GM18499 (cell line): ENCODE data around the gene SYT12.

Experiments used
- ATAC-seq: cut with Tn5 transposase; IDR thresholded peaks from one replicate; pipeline ENCODE4 v1.9.1; 2021; ENCODE audit warnings: moderate number of reproducible peaks; ENCODE audit not compliant: insufficient read depth, unreplicated experiment

SYT12 gene

DNA sequence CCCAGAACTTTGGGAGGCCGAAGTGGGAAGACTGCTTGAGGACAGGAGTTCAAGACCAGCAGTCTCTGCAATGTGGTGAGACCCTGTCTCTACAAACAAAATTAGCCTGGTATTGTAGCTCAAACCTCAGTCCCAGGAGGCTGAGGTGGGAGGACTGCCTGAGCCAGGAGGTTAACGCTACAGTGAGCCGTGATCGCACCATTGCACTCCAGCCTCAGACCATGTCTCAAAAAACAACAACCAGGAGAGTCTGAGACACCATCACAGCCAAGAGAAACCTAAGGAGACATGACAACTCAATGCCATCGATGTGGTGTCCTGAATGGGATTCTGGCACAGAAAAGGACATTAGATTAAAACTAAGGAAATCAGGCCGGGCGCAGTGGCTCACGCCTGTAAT lies 67.8 kb downstream of the SYT12 start:
- no peak for ATAC-seq

DNA sequence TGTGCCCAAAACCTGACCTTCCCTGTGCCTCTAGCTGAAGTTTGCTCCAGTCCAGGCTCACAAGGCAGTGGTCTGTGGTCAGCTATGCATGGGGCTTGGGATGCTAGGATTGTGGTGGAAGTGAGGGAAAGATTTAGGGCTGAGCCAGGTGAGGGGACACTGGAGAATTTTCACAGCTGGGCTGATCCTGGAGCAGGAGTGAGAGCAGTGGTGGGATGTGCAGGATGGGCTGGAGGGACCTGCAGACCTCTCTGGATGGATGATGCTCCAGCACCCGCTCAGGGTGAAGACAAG lies 72.2 kb downstream of the SYT12 start:
- no peak for ATAC-seq

DNA sequence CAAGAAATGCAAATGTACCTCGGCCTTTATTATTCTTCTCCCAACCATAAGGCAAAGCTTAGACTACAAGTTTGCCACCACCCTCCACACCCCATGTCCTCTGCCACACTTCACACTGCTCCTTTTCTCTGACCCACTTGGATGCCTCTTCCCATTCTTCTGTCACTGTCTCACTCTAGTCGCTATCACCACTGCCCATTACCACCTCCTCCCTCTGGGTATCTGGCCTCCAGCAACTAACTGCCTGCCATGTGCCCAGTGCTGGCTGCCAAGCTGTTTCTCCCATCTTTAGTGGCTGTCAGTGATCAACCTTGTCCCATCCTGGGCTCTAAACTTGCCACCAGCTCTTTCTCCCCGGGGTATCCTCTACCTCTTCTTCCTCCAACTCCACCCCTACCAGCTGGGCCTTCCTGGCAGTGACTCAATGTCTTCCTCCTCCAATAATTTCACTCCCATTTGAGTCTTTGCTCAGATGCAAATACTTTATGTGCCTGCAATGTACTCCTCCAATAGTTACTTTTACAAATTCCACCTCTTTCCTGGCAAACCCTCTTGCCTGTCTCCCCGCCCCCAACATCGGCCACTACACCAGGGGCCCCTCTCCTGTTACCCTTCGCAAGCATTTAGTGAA lies 76.0 kb downstream of the SYT12 start:
- no peak for ATAC-seq

DNA sequence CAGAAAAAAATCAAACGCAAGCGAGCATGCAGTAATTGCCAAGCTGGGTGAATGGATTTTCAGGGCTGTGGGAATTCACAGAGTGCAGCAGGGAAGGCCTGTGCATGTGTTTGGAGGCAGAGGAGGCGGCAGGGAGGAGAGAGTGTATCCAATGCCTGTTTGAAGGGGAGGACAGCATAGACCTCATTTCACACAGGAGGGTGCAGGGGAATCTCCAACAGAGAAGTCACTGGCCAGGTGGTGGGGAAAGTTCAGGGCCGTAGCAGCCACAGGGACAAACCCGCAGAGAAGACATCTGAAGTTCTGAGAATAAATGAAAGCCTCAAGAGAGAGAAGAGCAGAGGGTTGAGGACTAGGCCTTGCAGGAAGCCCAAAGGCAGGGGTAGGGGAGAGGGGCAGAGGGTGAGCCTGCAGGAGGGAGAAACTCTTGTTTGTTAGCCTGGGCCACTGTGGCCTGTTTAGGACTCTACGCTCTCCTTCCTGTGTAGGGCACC lies 76.9 kb downstream of the SYT12 start:
- no peak for ATAC-seq
